Measurements from ENCODE around the gene SELPLG. TPM values are rescaled to one million over a fixed set of nuclear protein-coding genes. Genes with fewer than 3 reads are reported as not detected.
A peak's percentile ranks its signal among the peaks of the same experiment; 100 is the strongest.

SELPLG gene
- total RNA-seq, 1 donor from 2014 or later, result 0.34 TPM

DNA sequence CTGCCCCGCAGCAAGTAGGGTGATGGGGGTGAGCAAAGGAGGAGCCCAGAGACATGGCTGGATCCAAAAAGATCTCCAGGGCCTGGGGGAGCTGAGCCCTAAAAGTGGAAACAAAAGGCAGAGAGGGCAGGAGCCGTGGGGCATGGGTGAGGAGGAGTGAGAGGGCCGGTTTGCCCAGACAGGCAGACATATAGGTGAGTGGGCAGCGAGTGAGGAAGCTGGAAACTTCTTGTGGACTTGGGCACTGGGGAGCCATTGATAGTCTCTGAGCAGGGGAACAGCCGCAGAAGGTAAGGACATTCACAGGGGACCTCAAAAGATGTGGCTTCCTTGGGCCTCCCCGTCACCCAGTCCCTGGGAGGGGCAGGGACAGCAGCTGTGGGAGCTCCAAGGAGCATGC is 19.1 kb downstream of the SELPLG start:
- TF ChIP-seq, protein P1, sequence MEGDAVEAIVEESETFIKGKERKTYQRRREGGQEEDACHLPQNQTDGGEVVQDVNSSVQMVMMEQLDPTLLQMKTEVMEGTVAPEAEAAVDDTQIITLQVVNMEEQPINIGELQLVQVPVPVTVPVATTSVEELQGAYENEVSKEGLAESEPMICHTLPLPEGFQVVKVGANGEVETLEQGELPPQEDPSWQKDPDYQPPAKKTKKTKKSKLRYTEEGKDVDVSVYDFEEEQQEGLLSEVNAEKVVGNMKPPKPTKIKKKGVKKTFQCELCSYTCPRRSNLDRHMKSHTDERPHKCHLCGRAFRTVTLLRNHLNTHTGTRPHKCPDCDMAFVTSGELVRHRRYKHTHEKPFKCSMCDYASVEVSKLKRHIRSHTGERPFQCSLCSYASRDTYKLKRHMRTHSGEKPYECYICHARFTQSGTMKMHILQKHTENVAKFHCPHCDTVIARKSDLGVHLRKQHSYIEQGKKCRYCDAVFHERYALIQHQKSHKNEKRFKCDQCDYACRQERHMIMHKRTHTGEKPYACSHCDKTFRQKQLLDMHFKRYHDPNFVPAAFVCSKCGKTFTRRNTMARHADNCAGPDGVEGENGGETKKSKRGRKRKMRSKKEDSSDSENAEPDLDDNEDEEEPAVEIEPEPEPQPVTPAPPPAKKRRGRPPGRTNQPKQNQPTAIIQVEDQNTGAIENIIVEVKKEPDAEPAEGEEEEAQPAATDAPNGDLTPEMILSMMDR (IDR thresholded peaks at IDR 0.05; ENCODE audit: partially characterized antibody, unreplicated experiment), result no peak
- peaks cover 5% of the 10 kb centered on the region for H3K27me3 Mint-ChIP-seq (ENCODE audit: unreplicated experiment)
- H3K9me3 Mint-ChIP-seq (ENCODE audit: unreplicated experiment), result peaks cover 4% of the 10 kb centered on the region
- H3K4me3 Mint-ChIP-seq (ENCODE audit: unreplicated experiment), result no peak overlapping the region
- H3K36me3 Mint-ChIP-seq (ENCODE audit: unreplicated experiment), result peaks cover 6% of the 10 kb centered on the region
- no peaks in the 10 kb centered on the region for H3K4me1 Mint-ChIP-seq (ENCODE audit: low read depth, unreplicated experiment)
- no peak for DNase-seq
- H3K27ac Mint-ChIP-seq (ENCODE audit: unreplicated experiment), result no peak overlapping the region

DNA sequence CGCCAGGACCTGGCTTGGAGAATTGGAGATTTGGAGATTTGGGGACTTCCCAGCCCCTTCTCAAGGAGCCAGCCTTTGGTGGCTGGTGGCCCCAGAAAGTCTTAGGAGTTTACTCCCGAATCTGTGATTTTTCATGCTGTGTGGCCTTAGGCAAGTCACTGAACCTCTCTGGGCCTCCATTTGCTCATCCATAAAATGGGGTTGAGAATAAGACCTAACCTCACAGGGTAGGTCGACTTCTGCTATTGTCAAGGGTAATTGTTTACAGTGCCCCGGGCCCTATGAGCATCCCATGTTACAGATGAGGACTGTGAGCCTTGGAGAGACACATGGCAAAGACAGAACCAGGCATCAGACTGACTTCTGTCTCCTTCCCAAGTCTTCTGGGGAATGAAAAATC is 19.7 kb downstream of the SELPLG start:
- H3K9me3 Mint-ChIP-seq (ENCODE audit: unreplicated experiment), result peaks cover 4% of the 10 kb centered on the region

DNA sequence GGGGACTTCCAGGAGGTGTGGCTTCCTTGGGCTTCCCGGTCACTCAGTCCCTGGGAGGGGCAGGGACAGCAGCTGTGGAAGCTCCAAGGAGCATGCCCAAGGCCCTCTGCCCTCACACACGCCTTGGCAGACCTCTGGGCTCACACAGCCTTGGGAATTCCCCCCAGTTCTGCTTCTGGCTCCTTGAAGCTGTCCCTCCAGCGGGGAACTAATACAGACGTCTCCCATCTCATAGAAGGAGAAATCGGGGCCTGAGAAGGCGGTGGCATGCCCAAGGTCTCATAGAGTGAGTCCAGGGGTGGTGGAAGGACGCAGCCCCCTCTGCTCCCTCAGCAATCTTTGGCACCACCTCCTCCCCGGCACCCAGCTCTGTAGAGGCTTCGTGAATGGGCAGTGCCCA is 20.1 kb downstream of the SELPLG start:
- H3K36me3 Mint-ChIP-seq (ENCODE audit: unreplicated experiment), result peaks cover 6% of the 10 kb centered on the region
- H3K27me3 Mint-ChIP-seq (ENCODE audit: unreplicated experiment), result peaks cover 5% of the 10 kb centered on the region
- peaks cover 4% of the 10 kb centered on the region for H3K9me3 Mint-ChIP-seq (ENCODE audit: unreplicated experiment)
- no peaks in the 10 kb centered on the region for H3K4me1 Mint-ChIP-seq (ENCODE audit: low read depth, unreplicated experiment)
- no peak overlapping the region for H3K4me3 Mint-ChIP-seq (ENCODE audit: unreplicated experiment)
- no peak for DNase-seq
- no peak overlapping the region for H3K27ac Mint-ChIP-seq (ENCODE audit: unreplicated experiment)
- TF ChIP-seq, protein P1 (IDR thresholded peaks at IDR 0.05; ENCODE audit: partially characterized antibody, unreplicated experiment), result no peak

More for the DNA sequence above, 19.7 kb downstream of the SELPLG start:
- Mint-ChIP-seq H3K4me3 (ENCODE audit: unreplicated experiment) (no peak overlapping the region), H3K4me1 (ENCODE audit: low read depth, unreplicated experiment) (no peaks in the 10 kb centered on the region), H3K36me3 (ENCODE audit: unreplicated experiment) (peaks cover 6% of the 10 kb centered on the region), H3K27me3 (ENCODE audit: unreplicated experiment) (peaks cover 5% of the 10 kb centered on the region), H3K27ac (ENCODE audit: unreplicated experiment) (no peak overlapping the region)
- DNase-seq, result no peak
- TF ChIP-seq, protein P1 (IDR thresholded peaks at IDR 0.05; ENCODE audit: partially characterized antibody, unreplicated experiment), result no peak

DNA sequence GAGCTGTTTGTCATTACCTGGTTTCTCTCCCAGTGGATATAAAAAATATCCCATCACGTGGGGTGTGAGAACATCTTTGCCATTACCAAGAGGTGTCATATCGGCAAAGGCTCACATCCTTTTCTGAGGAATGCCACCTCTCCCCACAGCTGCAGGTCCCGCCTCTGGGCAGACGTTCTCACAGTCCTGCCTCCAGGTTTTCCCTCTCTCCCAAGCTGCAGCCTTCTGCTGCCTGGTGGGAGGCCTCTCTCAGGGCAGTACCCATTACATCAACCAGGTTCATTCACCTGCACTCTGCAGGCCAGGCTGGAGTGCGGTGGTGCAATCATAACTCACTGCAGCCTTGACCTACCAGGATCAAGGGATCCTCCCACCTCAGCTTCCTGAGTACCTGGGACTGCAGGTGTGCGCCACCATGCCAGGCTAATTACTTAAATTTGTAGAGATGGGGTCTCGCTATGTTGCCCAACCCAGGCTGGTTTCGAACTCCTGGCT is 20.9 kb downstream of the SELPLG start:
- Mint-ChIP-seq H3K27me3 (ENCODE audit: unreplicated experiment) (peaks cover 5% of the 10 kb centered on the region), H3K9me3 (ENCODE audit: unreplicated experiment) (peaks cover 6% of the 10 kb centered on the region), H3K4me1 (ENCODE audit: low read depth, unreplicated experiment) (no peaks in the 10 kb centered on the region), H3K4me3 (ENCODE audit: unreplicated experiment) (no peak overlapping the region), H3K36me3 (ENCODE audit: unreplicated experiment) (peaks cover 6% of the 10 kb centered on the region), H3K27ac (ENCODE audit: unreplicated experiment) (no peak overlapping the region)
- DNase-seq, result no peak
- TF ChIP-seq, protein P1 (IDR thresholded peaks at IDR 0.05; ENCODE audit: partially characterized antibody, unreplicated experiment), result no peak

DNA sequence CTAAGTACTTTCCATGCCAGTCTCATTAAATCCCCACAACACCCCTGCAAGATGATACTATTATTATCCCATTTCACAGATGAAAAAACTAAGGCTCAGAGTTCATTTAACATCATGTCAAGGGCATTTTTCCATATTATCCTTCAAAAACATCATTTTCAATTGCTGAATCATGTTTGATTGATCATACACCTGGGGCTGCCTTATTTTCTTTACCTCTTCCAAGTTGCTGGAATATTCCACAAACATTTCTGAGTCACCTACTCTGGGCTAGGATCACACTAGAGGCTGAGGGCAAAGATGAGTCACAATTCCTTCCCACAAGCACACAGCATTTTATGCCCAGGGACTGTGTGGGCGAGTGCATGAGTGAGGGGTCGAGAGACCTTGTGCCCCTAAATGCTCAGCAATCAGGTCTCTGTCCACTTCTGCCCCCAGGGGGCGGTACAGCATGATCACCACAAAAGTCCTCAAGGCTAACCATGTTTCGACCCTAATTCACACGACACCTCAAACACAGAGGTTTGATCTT is 21.7 kb downstream of the SELPLG start:
- no peak overlapping the region for H3K4me3 Mint-ChIP-seq (ENCODE audit: unreplicated experiment)

More for the DNA sequence above, 21.7 kb downstream of the SELPLG start:
- Mint-ChIP-seq H3K36me3 (ENCODE audit: unreplicated experiment) (peaks cover 6% of the 10 kb centered on the region), H3K27ac (ENCODE audit: unreplicated experiment) (no peak overlapping the region), H3K4me1 (ENCODE audit: low read depth, unreplicated experiment) (peaks cover 1% of the 10 kb centered on the region), H3K9me3 (ENCODE audit: unreplicated experiment) (peaks cover 6% of the 10 kb centered on the region), H3K27me3 (ENCODE audit: unreplicated experiment) (peaks cover 4% of the 10 kb centered on the region)
- TF ChIP-seq, protein P1 (IDR thresholded peaks at IDR 0.05; ENCODE audit: partially characterized antibody, unreplicated experiment), result peak; percentile 59
- DNase-seq, result peak; percentile 51
